Stimulated activated CD8-positive, alpha-beta memory T cell treated with anti-CD3 and anti-CD28 coated beads, Interleukin-4, amount 100 ng/mL, for 24 hours (primary cell): ENCODE measurements around the gene SHKBP1.
"Not testable (repeated sequence)": the region's sequence is repeated elsewhere in the genome, so short reads cannot be mapped to it uniquely, and the experiment has no call there.

Source experiments
- DNase-seq: peaks from one replicate; pipeline ENCODE4 v3.0.0-alpha.2; 2020; ENCODE audit warnings: low read depth

The SHKBP1 gene, protein sequence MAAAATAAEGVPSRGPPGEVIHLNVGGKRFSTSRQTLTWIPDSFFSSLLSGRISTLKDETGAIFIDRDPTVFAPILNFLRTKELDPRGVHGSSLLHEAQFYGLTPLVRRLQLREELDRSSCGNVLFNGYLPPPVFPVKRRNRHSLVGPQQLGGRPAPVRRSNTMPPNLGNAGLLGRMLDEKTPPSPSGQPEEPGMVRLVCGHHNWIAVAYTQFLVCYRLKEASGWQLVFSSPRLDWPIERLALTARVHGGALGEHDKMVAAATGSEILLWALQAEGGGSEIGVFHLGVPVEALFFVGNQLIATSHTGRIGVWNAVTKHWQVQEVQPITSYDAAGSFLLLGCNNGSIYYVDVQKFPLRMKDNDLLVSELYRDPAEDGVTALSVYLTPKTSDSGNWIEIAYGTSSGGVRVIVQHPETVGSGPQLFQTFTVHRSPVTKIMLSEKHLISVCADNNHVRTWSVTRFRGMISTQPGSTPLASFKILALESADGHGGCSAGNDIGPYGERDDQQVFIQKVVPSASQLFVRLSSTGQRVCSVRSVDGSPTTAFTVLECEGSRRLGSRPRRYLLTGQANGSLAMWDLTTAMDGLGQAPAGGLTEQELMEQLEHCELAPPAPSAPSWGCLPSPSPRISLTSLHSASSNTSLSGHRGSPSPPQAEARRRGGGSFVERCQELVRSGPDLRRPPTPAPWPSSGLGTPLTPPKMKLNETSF

DNA sequence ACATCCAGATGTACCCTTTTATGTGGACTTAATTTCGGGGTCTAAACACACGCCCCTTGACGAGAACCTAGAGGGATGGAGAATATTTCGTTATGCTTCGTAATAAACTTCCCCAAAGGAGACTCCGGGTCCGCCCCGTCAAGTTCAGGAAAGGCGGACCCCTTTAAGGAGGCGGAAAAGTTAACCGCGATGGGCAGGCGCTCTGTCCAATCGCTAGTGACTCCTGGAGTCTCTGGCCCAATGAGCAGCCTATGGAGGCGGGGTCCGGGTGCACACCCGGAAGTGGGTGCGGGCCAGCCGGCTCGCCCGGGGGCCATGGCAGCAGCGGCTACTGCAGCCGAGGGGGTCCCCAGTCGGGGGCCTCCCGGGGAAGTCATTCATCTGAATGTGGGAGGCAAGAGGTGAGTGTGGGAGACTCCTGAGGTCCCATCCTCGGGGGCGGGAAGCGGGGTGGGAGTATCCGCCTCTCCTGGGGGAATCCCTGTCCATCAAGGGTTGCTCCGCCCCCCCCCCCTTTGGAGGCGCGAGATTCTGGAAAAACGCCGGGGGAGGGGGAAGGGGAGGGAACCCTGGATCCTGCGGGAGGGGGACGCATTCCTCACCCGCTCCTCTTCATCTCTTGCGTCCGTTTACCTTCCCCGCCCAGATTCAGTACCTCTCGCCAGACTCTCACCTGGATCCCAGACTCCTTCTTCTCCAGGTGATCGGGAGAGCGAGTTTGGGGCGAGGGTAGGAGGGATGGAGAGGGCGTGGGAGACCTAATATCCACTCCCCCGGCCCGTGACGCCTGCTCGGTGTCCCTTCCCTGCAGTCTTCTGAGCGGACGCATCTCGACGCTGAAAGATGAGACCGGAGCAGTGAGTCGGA, at the start of gene SHKBP1:
Gene SHKBP1 (plus strand): TSS at position 289 of the 867 bp plus-strand sequence. CDS start 27 bp downstream, at position 316.
- DNase-seq, result peak; percentile 88

DNA sequence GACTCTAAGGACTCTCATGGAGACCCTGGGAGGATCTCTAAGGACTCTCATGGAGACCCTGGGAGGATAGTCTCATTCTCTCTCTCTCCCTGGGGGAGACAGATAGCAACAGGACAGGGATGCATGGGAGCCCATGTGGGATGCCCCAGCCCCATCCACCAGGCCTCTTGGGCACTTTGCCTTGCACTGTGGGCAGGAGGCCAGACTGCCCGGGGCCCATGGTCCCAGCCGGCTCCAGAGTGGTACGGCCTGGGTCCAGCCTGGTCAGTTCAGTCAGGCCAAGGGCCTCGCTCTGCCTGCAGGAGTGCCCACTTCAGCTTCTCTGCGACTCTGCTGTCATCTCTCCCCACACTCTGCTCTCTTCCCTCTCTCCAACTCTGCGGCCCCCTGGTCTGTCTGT, 48.6 kb upstream of the SHKBP1 start:
- no peak for DNase-seq

DNA sequence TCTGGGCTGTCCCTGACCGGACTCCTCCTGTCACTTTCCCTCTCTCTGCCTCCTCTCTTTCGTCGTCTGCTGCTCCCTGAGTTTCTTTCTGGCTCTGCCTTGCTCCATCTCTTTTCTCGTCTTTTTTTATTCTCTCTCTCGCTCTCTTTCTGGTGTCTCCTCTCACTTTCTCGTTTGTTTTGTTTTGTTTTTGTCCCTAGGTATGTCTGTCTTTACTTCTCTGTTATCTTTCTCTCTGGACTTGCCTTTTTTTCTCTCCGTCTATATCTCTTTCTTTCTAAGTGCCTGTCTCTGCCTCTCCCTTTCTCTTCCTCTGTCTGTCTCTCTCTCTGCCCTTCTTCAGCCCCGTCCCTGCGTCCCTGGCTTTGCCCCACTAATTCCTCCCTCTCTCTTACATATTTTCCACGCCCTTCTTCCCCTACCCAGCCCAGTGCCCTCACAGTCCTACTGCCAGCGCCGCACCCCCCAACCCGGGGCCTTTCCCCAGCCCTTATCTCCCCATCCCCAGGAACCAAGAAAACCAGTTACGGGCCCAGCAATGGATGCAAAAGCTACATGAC, 48.1 kb upstream of the SHKBP1 start:
- DNase-seq, result no peak

DNA sequence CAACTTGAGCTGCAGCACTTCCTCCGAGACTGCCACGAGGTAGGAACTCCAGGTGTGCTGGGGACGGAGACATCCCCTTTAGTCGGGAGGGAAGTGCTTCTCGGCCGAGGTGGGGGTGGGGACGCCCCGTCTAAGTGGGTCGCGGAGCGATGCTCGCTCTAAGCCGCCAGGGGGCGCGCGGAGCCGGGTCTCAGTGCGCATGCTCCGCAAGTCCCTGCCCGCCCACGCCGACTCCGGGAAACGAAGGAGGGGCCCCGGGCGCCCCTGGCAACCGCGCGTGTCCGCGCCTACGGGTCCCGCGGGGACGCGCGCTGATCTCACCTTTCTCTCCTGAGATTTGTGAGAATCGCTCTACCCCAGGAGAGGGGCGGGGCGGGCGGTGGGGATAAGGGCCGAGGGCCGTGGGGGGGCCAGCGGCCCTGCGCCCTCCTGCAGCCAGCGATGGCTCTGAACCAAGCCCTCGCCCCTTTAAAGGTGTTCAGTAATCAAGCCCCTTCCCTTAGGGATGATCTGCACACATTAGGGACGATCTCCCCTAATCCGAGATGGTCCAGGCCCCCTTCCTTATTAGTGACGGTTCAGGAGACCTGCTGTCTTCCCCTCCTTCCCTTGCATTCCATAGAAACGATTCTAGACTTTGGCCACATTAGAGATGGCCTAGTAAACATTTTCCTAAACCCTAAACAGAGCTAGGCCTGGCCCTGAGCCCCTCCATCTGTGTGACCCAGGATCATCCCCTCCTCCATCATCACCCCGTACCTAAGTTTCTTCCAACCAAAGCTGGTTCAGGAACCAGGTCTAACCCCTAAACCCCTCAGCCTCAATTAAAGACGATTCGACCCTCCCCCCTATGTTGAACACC, 47.3 kb upstream of the SHKBP1 start:
- DNase-seq, result peak; percentile 80

DNA sequence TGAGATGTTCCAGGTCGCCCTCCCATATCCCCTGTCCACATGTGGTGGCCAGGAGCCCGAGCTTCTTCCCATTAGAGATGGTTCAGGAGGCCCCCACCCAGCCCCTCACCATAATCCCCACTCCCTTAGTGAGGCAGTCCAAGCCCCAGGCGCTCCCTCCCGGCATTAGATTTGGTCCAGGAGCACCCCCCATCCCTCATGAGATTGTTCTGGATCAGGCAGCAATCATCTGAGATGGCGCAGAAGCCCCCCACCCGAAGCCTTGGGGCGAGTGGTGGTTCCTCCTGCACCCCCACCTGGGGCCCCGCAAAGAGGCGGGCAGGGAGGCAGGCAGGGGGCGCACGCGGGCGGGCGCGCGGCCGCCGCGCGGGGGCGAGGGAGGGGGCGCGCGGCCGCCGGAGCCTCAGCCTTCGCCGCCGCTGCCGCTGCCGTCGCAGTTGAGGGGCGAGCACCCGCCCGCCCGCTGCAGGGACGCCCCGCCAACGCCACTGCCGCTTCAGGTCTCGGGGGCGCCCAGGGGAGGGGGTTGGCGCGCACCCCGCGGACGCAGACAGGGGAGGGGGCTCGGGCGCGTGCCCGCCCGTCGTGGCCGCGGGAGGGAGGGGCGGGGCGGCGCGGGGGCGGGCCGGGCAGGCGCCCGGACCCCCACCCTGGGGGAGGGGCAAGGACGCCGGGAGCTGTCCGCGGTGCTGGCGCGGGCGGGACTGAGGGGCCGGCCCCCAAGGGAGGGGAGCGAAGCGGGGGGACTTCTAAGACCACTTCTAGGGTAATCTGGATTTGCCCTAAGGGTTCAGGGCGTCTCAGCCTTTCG, 46.4 kb upstream of the SHKBP1 start:
- no peak for DNase-seq

DNA sequence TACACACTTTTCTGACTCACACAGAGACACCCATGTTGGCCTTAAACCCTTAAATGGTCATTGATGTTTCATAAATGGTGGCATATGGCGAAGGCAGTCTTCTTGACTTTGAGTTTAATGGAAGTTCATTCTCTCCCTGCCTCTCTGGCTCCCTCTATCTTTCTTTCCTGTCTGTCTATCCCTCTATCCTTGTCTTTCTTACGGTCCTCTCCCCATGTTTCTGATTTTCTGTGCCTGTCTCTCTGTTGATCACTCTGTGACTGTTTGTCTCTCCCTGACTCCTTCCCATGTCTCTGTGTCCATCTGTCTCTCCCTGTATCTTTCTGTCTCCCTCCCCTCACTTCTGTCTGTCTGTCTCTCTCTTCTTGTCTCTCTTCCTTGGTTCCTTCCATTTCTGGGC, 43.2 kb upstream of the SHKBP1 start:
- DNase-seq, result no peak

DNA sequence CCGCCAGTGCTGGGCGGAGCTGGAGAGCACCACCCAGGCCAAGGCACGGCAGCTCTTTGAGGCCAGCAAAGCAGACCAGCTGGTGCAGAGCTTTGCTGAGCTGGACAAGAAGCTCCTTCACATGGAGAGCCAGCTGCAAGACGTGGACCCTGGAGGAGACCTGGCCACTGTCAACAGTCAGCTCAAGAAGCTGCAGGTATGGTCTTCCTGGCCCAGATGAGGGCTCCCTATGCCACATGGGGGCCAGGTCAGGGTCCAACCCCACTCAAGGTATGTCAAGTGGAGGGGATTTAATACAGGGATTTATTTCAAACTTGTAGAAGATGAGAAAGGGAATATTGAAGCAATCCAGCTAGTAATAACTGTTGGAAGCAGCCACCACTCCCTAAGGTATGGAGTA, 42.5 kb upstream of the SHKBP1 start:
- DNase-seq, result no peak

DNA sequence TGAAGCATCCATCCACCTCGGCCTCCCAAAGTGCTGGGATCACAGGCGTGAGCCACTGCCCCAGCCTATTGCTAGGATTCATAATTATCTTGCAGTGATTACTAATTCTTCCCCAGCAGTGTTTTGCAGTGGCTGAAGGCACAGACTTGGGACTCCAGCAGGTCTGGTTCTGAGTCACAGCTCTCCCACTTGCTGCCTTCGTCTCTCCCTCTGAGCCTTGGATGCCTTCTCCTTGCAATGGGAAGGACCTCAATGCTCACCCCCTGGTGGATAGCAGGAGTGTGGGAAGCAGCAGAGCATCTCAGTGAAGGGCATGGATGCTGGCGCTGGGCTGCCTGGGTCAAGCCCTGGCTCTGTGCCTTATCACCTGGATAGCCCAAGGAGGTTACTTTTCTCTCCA, 37.6 kb upstream of the SHKBP1 start:
- DNase-seq, result no peak

DNA sequence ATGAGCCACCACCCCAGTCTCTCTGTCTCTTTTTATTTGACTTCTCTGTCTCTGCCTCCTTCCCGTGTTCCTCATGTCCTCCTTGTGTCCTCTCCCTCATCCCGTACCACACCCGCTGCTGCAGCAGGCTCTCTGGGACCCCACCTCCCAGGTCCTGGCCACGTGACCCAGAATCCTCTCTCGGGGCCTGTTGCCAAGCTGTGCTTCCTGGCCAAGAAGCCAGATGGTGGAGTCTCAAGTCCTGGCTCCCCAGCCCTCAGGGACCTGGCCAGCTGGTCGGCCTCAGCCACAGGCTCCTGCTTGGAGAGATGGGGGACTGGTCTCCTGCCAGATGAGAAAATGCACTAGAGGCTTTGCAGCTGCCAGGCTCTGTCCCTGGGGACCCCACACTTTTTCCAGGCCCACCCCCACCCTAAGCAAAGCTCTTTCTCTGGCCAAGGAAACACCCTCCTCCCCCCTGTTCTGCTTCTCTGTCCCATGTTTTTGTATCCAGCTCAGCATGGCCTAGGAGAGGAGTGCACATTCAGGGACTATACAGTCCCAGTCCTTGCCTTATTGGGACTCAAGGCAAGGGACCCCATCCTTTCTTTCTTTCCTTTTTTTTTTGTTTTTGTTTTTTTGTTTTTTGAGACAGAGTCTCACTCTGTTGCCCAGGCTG, 34.3 kb upstream of the SHKBP1 start:
- DNase-seq, result no peak

DNA sequence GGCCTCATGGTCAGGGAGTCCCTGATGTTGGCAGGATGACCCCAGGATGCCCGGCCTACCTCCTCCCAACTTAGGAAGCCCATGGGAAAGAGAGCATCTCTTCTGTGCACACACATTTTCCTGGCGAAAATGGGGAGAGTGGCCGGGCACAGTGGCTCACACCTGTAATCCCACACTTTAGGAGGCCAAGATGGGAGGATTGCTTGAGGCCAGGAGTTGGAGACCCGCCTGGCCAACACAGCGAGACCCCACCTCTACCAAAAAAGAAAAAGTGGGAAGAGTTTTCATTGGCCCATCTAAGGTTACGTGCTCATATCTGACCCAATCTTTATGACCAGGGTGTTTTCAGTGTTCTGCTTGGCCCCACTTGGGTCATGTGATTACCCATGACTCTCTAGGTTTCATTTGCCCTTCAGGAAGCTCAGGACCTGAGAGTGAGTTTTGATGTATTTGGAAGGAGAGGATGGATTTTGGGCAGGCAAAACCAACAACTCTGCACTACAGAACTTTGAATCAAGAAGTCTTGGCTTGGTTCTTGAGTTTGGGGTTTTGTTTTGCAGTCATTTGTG, 33.6 kb upstream of the SHKBP1 start:
- no peak for DNase-seq

DNA sequence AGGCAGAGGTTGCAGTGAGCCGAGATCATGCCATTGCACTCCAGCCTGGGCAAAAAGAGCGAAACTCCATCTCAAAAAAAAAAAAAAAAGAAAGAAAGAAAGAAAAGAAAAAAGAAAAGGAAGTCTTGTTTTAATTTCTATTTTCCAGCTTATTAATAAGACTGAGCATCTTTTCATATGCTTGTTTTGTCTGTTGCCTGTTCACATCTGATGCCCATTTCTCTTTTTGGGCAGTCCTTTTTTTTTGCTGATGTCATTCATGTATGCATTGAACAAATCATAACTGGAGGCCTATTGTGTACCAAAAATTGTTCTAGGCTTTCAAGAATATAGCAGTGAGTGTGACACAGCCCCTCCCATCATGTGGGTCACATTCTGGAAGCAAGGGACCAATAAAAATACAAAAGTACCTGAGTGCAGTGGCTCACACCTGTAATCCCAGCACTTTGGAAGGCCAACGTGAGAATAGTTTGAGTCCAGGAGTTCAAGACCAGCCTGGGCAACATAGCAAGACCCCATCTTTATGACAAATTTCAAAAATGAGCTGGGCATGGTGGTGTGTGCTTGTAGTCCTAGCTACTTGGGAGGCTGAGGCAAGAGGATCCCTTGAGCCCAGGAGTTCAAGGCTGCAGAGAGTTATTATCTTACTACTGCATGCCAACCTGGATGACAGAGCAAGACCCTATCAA, 30.4 kb upstream of the SHKBP1 start:
- not testable (repeated sequence) for DNase-seq

DNA sequence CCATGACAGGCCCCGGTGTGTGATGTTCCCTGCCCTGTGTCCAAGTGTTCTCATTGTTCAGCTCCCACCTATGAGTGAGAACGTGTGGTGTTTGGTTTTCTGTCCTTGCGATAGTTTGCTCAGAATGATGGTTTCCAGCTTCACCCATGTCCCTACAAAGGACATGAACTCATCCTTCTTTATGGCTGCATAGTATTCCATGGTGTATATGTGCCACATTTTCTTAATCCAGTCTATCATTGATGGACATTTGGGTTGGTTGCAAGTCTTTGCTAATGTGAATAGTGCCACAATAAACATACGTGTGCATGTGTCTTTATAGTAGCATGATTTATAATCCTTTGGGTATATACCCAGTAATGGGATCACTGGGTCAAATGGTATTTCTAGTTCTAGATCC, 29.5 kb upstream of the SHKBP1 start:
- not testable (repeated sequence) for DNase-seq

DNA sequence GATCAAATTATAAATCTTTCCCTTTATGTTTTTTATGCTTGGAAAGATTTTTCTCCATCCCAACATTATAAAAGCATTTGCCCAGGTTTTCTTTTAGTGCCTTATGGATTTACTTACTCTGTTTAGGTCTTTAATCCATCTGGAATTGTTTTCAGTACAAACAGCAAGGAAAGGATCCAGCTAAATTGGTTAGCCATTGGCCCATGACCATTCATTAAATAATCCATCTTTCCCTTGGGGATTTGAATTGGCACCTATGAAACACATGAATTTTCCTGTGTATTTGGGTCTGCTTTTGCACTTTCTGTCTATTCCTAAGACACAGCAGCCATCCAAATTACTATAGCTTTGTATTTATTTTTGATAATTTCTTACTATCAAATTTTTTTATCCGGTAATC, 28.8 kb upstream of the SHKBP1 start:
- no peak for DNase-seq

DNA sequence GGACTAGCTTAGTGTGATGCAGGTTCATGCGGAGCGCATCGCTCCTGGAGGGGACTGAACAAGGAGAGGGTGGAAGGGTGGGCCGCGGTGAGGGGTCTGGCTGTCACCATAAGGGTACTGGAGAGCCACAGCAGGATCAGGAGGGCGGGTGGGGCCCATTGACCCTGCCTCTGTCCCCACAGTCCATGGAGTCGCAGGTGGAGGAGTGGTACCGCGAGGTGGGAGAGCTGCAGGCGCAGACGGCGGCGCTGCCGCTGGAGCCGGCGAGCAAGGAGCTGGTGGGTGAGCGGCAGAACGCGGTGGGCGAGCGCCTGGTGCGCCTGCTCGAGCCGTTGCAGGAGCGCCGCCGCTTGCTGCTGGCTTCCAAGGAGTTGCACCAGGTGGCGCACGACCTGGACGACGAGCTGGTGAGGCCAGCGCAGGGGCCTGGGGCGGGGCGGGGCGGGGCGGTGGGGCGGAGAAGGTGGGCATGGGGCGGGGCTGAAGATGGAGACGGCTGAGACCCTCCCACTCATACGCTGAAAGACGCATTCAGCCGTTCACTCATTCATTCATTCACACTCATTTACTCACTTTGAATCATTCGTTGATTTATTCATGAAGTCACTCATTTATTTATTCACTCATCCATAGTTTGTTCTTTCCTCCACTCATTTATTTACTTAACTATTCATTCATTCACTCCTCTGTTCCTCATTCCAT, 27.5 kb upstream of the SHKBP1 start:
- DNase-seq, result peak; percentile 69

DNA sequence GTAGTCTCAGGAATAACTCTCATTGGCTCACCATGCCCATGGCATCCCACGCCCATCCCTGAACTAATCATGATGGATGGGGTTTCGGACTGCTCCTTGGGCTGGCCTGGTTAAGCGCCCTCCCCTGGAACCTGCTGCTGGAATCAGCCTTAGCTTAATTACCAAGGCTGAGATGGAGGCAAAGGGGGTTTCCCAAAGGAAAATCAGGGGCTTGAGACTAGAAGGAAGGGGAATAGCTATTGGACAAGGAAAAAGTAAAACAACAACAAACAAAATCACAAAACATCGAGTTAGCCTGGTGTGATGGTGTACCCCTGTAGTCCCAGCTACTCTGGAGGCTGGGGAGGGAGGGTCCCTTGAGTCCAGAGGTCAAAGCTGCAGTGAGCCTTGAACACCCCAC, 25.7 kb upstream of the SHKBP1 start:
- DNase-seq, result no peak

DNA sequence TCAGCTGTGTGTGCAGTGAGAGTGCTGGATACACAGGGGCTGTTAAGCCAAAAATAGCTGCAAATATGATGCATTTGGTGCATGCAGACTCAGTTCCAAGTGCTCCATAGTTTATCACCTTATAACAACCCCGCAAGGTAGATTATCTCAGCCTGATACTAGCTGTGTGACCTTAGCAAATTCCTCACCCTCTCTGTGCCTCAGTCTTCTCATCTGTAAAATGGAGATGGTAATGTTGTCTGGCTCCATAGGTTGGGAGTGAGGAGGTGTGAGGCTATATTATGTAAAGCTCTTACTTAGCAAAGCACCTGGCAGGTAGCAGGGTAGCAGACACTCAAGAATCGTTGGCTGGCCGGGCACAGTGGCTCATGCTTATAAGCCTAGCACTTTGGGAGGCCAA, 23.8 kb upstream of the SHKBP1 start:
- DNase-seq, result no peak

DNA sequence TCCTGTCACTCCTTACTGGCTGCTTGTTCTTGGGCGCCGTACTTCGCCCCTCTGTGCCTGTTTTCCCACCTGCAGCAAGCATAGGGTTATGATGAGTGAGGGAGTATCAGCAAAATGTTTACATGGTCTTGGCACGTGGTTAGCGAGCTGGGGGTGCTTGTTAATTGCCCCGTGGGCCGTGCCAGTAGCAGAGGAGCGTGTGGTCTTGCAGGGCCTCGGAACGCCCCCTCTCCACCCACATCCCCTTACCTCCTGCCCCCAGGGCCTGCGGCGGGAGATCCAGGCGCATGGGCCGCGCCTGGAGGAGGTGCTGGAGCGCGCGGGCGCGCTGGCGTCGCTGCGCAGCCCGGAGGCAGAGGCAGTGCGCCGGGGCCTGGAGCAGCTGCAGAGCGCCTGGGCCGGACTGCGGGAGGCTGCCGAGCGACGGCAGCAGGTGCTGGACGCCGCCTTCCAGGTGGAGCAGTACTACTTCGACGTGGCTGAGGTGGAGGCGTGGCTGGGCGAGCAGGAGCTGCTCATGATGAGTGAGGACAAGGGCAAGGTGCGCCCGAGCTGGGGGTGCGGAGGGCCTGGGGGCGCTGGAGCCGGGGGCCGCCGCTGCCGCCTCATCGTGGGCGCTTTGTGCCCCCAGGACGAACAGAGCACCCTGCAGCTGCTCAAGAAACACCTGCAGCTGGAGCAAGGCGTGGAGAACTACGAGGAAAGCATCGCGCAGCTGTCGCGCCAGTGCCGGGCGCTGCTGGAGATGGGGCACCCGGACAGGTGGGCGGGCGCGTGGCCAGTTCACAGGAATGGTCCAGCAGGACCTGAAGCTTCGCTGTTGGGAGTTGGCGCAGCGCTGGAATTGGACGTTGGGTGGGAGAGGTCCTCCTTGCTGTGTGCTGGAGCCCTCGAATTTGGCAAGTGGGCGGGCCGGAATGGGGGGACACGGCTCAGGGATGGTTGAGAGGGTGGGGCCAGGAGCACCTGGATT, 22.5 kb upstream of the SHKBP1 start:
- no peak for DNase-seq
